ENCODE measurements around the gene LDB2. TPM values are rescaled to one million over a fixed set of nuclear protein-coding genes. Genes with fewer than 3 reads are reported as not detected.
"Not testable (repeated sequence)": the region's sequence is repeated elsewhere in the genome, so short reads cannot be mapped to it uniquely, and the experiment has no call there.

The LDB2 gene
- polyA plus RNA-seq, 12 donors, result 33.0 to 86.4 (median 49.0) TPM; not detected in 1

DNA sequence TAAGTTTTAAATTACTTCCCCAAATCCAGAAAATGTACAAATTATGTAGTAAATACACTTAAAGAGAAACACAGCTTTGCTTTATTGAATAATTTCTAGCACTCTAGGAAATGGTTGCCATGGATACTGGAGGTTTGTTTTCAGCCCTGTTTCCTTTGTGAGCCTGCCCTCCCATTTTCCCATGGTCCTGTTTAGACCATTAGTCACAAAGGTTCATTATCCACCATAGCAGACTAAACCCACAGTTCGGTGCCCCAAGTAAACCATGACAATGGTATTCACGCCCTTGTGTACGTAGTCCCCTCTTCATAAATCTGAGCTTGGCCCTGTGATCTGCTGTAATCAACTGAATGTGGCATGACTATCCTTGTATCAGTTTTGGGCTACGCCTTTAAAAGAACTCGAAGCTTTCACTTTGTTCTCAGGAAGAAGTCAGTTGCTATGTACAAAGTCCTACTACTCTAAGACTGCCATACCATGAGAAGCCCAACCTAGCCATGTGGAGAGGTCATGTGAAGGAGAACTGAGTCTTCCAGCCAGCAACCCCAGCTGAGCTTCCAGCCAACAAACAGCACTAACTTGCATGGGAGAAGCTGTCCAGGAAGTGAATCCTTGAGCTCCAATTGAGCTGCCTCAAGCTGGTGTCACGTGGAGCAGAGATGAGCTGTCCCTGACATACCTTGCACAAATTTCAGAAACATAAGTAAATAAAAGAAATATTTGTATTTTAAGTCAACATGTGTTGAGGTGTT, 300.4 kb downstream of the LDB2 start:
- peak; percentile 54 for DNase-seq

DNA sequence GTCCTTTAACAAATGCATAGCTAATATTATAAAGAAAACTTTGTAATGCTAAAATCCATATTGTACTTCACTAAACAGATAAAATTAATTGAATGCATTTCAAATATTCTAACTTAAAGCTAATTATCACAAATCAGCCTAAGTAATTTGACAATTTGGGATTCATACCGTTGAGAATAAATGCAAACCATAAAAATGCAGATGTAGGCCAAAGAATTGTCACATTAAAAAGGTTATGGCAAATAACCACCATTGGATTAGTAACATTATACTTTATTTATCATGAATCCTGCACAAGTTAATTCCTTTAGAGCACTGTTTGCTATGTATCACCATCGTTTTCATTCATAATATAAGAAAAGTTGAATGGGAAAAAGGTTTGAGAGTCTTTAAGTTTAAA, 301.0 kb downstream of the LDB2 start:
- DNase-seq, result no peak

DNA sequence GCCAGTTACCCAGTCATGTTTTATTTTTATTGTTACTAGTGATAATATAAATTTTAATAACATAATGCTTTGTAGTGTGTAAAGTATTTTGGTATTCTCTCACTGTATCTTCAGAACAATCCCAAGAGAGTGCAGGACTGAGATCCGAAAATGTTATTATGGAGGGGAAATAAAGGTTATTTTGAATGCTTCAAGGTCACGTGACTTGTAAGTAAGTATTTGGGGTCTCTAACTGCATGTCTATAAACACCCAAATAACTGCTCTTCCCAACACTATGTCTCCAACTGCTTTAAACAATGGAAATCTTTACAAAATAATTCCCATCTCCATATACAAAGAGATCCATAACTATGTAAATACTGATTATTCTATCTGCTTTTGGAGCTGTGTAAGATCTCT, 302.2 kb downstream of the LDB2 start:
- no peak for DNase-seq

DNA sequence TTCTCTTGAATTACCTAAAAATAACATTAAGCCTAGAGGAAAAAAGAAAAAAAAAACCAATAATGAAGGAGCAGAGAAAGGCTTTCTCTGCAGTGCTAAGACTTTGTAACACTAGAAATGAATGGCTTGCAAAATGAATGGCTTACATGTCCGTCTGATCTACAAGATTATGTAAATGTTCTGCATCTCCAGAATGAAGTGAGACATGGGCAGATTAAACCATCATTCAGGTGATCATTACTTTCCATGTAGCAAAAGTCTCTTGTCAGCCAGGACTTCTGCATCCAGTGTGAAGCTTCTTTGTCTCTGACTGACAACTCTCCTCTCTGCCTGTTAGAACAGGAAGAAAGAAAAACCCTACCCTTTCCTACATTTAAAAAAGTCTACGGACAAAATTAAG, 304.3 kb downstream of the LDB2 start:
- no peak for DNase-seq

GRCh38 chr4:16593386-16593785, 305.1 kb downstream of the LDB2 start:
- DNase-seq, result no peak

DNA sequence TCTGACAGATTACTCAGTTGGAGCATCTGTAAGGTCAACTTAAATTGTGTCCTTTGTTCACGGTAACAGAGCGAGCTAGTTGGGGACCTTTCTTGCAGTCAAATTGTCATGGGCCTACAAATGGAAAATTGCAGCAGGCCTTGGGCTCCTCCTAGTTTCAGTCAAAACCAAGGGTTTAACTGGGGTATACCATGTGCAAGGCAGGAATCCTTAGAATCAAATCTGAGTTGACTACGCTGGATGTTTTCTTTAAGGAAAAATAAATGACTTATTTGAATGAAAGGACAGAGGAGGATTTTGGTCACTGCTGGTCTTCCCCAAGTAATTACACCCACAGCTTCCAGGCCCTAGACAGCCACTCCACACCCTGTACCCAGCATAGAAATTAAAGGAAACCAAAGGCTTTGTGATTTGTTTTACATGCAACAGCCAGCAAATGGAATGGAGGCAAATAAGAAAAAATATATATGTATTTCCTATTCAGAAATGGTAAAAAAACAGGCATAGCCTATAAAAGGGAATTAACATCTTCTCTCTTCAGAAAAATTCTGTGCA, 307.1 kb downstream of the LDB2 start:
- DNase-seq, result no peak

DNA sequence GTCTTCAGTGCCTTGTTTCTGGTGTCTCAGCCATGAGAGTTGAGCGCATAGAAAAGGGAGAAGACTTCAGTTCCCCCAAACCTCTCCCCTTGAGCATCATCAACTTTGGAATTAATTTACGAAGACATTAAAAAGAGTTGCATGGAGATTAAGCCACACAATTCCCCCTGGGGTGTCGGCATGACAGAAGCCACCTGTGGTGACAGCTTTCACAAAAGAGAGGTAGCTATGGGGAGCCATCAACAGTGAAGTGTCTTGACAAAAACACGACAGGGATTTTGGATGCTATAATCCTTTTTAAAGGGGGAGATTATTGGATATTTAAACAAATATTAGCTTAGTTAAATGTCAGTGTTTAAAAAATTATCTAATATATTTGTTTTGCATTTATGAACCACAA, 307.6 kb downstream of the LDB2 start:
- no peak for DNase-seq

DNA sequence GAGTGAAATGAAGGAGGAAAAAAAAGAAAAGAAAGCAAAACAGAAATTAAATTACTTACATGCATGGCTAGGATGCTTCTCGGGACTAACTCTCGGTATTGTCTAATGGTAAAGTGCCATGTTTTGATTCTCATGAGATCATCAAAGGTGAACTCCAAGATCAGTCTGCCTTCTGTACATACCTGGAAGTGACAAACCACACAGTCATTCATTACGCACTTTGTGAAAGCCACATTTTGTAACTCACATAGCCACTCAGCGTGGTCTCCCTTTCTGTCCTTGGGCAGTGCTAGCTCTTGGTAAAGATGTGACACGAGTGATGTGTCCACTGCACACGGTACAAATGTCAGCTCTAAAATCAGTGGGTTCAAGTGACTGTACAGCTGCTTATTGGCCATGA, 309.8 kb downstream of the LDB2 start:
- DNase-seq, result no peak

- DNase-seq, result no peak
Observed at GRCh38 chr4:16588149-16588548, 310.3 kb downstream of the LDB2 start.

- no peak for DNase-seq
Observed at GRCh38 chr4:16585053-16585452, 313.4 kb downstream of the LDB2 start.

DNA sequence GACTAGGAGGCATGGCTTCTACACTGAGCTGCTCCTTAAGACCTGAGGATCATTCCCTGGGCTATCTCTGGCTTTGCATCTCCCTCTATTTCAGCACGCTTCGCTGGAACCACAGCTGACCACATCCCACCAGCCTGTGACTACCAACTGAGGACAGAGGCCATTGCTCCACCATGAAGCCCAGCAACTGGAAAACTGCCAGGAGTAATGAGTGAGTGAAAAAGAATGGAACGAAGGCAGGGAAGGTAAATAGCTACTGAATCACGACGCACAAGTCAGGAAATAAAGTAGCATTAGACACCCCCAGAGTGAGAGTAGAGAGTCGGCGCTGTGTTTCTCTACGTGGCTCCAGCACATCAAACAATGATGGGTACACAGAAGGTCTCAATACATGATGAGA, 314.7 kb downstream of the LDB2 start:
- no peak for DNase-seq

GRCh38 chr4:16582526-16582925, 315.9 kb downstream of the LDB2 start:
- no peak for DNase-seq

DNA sequence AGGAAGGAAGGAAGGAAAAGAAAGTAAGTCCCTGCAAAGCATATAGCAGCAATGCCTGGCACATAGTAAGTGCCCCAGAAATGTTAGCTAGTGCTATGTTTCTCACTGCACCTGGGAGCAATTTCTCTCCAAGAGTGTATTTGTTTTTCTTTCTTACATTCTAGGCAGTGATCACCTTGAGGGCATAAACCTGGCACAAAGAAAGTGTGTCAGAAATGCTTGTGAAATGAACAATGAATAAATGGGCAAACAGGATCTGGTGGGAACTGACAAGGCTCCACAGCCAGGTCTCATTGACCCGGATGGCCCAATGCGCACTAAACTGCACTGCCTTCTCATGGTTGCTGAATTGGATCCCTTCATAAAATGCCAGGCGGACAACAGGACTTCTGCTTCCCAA, 316.4 kb downstream of the LDB2 start:
- no peak for DNase-seq

DNA sequence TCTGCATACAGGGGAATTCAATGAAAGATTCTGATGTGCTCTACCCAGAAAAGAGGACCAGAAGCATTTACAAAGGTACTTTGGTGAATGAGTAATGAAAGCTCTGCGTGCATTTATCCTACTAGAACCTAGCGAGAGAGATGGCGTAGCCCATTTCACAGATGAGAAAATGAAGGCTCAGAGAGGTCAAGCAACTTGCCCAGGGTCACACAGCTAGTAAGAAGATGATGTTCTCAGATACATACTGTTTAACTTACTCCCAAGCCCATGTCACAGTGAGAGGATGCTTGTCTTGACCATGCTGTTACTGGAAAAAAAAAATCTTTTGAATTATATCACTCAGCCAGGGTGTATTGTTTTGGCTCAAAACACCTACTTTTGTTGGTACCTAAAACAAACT, 317.3 kb downstream of the LDB2 start:
- no peak for DNase-seq

DNA sequence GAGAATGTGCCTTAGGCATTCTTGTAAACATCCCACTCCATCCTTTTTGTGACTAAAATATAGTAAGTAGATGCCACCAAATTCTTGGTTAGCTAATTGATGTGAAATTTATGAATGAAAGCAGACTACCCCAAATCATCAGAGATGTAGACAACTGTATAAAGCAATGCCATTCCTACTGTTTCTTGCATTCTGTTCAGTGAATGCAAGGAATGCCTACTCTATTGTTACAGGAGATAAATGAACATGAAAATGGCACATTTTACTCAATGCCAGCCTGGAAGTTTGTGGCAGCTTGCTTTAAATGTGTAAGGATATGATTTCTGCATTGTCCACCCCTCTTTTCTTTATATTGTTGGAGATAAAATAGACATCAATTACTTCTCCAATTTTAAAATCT, 317.9 kb downstream of the LDB2 start:
- DNase-seq, result no peak

GRCh38 chr4:16579866-16580265, 318.6 kb downstream of the LDB2 start:
- DNase-seq, result no peak

DNA sequence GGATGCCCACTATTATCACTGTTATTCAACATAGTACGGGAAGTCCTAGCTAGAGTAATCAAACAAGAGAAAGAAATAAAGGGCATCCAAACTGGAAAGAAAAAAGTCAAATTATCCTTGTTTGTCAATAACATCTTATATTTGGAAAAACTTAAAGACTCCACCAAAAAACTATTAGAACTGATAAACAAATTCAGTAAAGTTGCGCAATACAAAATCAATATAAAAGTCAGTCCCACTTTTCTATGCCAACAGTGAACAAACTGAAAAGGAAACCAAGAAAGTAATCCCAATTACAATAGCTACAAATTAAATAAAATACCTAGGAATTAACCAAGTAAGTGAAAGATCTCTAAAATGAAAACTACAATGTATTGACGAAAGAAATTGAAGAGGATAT, 321.3 kb downstream of the LDB2 start:
- no peak for DNase-seq

DNA sequence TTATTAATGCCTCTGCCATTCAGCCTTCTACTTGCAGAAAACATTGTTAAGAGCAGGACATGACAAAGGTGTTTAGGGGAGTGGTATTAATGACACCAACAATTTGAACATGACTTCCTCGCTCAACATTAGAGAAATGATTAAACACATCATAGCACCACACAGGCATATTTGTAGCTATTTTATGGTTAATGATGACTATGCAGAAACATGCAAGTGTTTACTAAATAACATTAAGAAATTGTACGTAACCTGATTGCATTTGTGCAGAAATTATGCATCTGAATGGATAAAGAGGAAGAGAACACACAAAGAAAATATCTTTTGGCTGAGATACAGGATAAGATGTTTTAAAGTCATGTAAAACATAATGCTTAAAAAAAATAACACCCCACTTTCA, 323.5 kb downstream of the LDB2 start:
- no peak for DNase-seq

DNA sequence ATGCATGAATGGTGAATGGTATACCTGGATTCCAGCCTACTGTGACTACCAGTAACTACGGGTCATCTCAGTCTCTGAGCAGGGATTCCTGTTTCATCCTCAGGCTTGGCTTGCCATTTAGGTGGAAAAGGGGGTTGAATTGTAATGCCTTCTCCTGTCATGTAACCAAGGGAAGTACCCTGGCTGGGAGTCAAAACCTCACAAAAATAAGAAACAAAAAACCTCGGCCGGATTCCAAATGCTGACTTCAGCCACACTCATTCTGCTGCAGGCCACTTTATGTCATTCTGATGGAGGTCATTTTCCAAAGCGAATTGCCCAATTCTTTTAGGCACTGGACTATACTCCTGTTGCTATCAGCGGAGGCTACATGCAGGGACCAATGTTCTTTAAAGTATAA, 324.7 kb downstream of the LDB2 start:
- peak; percentile 57 for DNase-seq

DNA sequence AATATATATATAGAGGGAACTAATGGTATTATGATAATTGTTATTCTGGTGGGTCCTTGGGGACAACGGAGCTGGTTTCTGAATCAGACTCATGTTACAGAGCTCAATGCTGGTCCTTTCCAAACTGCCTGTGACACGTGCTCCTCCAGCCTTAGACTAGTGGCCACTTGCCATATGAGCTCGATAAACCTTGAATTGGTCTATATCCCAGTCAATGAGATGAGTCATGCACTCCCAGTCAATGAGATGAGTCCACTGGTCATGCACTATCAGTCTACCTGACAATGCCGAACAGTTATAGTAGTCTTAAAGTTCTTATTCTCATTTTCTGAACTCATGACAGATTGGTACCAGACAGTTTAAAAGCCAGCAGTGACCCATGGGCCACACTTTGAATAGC, 325.2 kb downstream of the LDB2 start:
- DNase-seq, result peak; percentile 37

DNA sequence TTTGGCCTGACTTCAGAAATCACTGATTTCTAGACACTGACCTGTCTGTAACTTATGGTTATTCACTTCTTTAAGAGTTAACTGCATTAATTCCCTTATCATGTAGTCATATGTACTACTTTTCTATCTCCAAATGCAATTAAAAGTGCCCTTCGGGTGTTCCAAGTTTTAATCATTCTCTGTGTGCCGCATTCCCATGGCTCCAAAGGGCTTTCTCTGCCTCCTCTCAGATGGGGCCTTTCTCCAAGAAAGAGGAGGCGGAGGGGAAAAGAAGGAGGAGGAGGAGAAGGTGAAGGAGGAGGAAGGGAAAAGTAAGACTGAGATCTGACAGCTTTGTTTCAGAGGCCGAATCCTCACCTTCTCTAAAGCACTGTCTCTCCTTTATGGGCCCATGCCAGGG, 325.8 kb downstream of the LDB2 start:
- DNase-seq, result no peak

- no peak for DNase-seq
Observed at GRCh38 chr4:16572161-16572560, 326.3 kb downstream of the LDB2 start.

GRCh38 chr4:16569790-16570189, 328.7 kb downstream of the LDB2 start:
- DNase-seq, result no peak

GRCh38 chr4:16557316-16557715, 341.1 kb downstream of the LDB2 start:
- DNase-seq, result not testable (repeated sequence)
